Measurements from ENCODE around the gene KLF15. TPM values are rescaled to one million over a fixed set of nuclear protein-coding genes. Genes with fewer than 3 reads are reported as not detected.

The KLF15 gene
- total RNA-seq, 1 donor from 2014 or later = 19.3 TPM

- H3K4me1 Mint-ChIP-seq = no peaks in the 10 kb centered on the region
- H3K9me3 Mint-ChIP-seq = peaks cover 9% of the 10 kb centered on the region
- no peak overlapping the region for H3K27ac Mint-ChIP-seq (ENCODE audit: unreplicated experiment)
- TF ChIP-seq, protein P1, sequence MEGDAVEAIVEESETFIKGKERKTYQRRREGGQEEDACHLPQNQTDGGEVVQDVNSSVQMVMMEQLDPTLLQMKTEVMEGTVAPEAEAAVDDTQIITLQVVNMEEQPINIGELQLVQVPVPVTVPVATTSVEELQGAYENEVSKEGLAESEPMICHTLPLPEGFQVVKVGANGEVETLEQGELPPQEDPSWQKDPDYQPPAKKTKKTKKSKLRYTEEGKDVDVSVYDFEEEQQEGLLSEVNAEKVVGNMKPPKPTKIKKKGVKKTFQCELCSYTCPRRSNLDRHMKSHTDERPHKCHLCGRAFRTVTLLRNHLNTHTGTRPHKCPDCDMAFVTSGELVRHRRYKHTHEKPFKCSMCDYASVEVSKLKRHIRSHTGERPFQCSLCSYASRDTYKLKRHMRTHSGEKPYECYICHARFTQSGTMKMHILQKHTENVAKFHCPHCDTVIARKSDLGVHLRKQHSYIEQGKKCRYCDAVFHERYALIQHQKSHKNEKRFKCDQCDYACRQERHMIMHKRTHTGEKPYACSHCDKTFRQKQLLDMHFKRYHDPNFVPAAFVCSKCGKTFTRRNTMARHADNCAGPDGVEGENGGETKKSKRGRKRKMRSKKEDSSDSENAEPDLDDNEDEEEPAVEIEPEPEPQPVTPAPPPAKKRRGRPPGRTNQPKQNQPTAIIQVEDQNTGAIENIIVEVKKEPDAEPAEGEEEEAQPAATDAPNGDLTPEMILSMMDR (conservative IDR thresholded peaks at IDR 0.05) = no peak
- DNase-seq (ENCODE audit: low read depth, low spot score) = no peak
- H3K27me3 Mint-ChIP-seq (ENCODE audit: low read depth) = no peaks in the 10 kb centered on the region
- peaks cover 2% of the 10 kb centered on the region for H3K36me3 Mint-ChIP-seq (ENCODE audit: low read depth)
- no peak overlapping the region for H3K4me3 Mint-ChIP-seq
These were observed 53.9 kb downstream of the KLF15 start for GRCh38 chr3:126303272-126303671.

- no peak overlapping the region for H3K4me3 Mint-ChIP-seq
- no peak overlapping the region for H3K27ac Mint-ChIP-seq (ENCODE audit: unreplicated experiment)
- H3K36me3 Mint-ChIP-seq (ENCODE audit: low read depth) = peaks cover 2% of the 10 kb centered on the region
- no peak for DNase-seq (ENCODE audit: low read depth, low spot score)
- no peaks in the 10 kb centered on the region for H3K27me3 Mint-ChIP-seq (ENCODE audit: low read depth)
- TF ChIP-seq, protein P1 (conservative IDR thresholded peaks at IDR 0.05) = no peak
- H3K9me3 Mint-ChIP-seq = peaks cover 9% of the 10 kb centered on the region
- H3K4me1 Mint-ChIP-seq = no peaks in the 10 kb centered on the region
These were observed 56.3 kb downstream of the KLF15 start for GRCh38 chr3:126300761-126301481.

DNA sequence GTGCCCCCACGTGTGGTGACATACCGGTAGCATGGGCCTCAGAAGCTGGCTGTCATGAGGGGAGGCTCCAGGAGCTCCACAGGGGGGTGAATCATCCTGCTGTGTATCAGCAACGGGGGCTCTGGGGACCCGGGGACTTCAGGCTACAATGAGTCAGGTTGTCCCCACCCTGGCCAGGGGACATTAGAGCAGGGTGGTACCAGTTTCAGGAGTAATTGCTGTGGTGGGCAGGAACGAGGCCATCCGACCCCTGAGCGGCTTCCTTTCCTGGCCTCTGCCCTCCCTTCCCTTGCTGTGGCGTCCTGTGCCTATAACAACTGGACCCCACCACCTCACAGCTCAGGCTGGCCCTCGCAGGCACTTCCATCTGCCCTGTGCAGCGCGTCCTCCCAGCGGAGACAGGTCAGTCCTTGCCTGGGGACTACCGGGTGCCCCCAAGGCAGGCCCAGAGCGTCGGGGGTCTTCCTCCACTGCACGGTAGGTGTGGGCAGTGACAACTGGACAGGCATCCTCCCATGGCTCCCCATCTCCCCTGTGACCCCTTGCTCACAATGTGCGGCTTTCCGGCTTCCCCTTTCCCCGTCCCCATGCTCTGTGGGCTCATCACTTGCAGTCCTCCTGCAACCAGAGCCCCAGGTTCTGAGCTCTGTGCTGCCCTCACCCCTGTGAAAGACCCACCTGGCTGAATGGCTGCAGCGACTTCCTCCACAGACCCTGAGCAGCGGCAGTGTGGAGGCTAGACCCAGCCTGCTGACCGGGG, 57.0 kb downstream of the KLF15 start:
- TF ChIP-seq, protein P1 (conservative IDR thresholded peaks at IDR 0.05) = no peak
- Mint-ChIP-seq H3K9me3 (peaks cover 9% of the 10 kb centered on the region), H3K4me3 (no peak overlapping the region), H3K27ac (ENCODE audit: unreplicated experiment) (no peak overlapping the region), H3K27me3 (ENCODE audit: low read depth) (no peaks in the 10 kb centered on the region), H3K36me3 (ENCODE audit: low read depth) (peaks cover 2% of the 10 kb centered on the region), H3K4me1 (no peaks in the 10 kb centered on the region)
- DNase-seq (ENCODE audit: low read depth, low spot score) = no peak

DNA sequence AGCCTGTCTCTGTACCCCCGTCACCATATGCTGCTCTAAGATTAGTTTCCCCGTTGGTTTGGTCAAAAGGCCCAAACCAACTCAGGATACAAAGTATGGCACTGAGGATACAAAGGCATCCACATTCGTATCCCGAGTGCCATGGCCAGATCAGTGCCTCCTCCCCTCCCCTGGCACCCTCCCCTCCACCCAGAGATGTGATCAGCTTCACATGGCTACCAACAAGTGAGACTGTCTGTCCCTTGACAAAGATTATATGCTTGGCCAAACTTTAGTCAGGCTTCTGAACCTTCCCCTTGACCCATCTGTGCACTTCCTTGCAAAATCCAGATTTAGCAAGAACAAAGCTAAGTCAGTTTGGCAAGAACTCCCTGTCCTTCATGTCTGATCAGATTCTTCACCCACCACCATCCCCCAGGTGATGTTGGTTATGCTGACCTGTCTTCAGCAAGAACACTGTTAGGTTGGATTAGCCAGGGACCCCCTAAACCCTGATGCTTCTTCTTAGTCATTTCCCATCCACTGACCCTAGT, 61.7 kb downstream of the KLF15 start:
- TF ChIP-seq, protein P1 (conservative IDR thresholded peaks at IDR 0.05) = no peak

GRCh38 chr3:126294211-126294808, 62.9 kb downstream of the KLF15 start:
- H3K4me3 Mint-ChIP-seq = no peak overlapping the region
- H3K9me3 Mint-ChIP-seq = no peaks in the 10 kb centered on the region
- no peak for DNase-seq (ENCODE audit: low read depth, low spot score)
- peaks cover 11% of the 10 kb centered on the region for H3K27me3 Mint-ChIP-seq (ENCODE audit: low read depth)
- H3K27ac Mint-ChIP-seq (ENCODE audit: unreplicated experiment) = no peak overlapping the region
- peaks cover 2% of the 10 kb centered on the region for H3K36me3 Mint-ChIP-seq (ENCODE audit: low read depth)
- H3K4me1 Mint-ChIP-seq = peaks cover 19% of the 10 kb centered on the region
- TF ChIP-seq, protein P1 (conservative IDR thresholded peaks at IDR 0.05) = no peak

More for the DNA sequence above, 61.7 kb downstream of the KLF15 start:
- no peak for DNase-seq (ENCODE audit: low read depth, low spot score)
- no peaks in the 10 kb centered on the region for H3K9me3 Mint-ChIP-seq
- H3K36me3 Mint-ChIP-seq (ENCODE audit: low read depth) = peaks cover 2% of the 10 kb centered on the region
- no peak overlapping the region for H3K4me3 Mint-ChIP-seq
- H3K4me1 Mint-ChIP-seq = peaks cover 12% of the 10 kb centered on the region
- H3K27ac Mint-ChIP-seq (ENCODE audit: unreplicated experiment) = no peak overlapping the region
- peaks cover under 1% of the 10 kb centered on the region for H3K27me3 Mint-ChIP-seq (ENCODE audit: low read depth)

Measured in neural crest cell (in vitro differentiated cells).